PC-3 (cell line): ENCODE measurements around the gene MUS81.

Experiments used
- EZH2 ChIP-seq: fragments of 300-600 bp; sonication (generic); IDR thresholded peaks from one replicate; pipeline ENCODE4 v1.6.1; 2017; ENCODE audit warnings: antibody characterized with exemption, mild to moderate bottlenecking, low read length; ENCODE audit not compliant: unreplicated experiment
- TF ChIP-seq, protein P1 (sequence below): fragments of 300-600 bp; sonication (generic); conservative IDR thresholded peaks from 2 replicates; pipeline ENCODE4 v1.5.1; 2017; ENCODE audit warnings: antibody characterized with exemption, low read depth, mild to moderate bottlenecking, low read length

DNA sequence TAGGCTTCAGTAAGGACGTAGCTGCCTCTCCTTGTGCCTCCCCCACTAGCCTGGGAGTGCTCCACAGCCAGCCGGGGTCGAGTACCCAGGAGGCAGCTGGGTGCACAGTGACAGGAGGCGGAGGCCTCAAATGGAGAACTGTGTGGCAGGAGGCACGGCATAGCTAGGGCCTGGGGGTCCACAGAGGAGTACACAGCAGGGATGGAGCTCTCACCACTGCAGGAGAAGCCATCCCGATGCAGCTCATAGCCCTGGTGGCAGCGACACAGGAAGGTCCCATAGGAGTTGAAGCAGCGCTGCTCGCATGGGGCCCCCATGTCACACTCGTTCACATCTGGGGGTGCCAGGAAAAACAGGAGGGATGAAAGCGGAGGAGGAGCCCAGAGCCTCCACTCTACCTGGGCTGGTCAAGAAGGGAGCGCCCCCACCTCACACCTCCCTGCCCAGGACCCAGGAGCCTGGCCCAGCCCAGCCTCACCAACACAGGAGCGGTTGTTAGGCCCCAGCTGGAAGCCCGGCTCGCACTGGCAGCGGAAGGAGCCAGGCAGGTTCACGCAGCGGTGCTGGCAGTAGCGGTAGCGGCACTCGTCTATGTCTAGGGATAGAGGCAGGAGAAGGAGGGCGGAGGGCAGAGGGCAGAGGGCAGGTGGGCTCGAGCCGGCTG lies 9.5 kb downstream of the MUS81 start:
- TF ChIP-seq, protein P1, sequence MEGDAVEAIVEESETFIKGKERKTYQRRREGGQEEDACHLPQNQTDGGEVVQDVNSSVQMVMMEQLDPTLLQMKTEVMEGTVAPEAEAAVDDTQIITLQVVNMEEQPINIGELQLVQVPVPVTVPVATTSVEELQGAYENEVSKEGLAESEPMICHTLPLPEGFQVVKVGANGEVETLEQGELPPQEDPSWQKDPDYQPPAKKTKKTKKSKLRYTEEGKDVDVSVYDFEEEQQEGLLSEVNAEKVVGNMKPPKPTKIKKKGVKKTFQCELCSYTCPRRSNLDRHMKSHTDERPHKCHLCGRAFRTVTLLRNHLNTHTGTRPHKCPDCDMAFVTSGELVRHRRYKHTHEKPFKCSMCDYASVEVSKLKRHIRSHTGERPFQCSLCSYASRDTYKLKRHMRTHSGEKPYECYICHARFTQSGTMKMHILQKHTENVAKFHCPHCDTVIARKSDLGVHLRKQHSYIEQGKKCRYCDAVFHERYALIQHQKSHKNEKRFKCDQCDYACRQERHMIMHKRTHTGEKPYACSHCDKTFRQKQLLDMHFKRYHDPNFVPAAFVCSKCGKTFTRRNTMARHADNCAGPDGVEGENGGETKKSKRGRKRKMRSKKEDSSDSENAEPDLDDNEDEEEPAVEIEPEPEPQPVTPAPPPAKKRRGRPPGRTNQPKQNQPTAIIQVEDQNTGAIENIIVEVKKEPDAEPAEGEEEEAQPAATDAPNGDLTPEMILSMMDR = no peak
- TF ChIP-seq EZH2 = no peak
